HEK293T (cell line): ENCODE measurements around the gene RASSF10.

ENCODE experiments used
- CTCF ChIA-PET: fragments of 350-600 bp; formaldehyde crosslinking; extraction: SDS; loops from one replicate; lab custom pipeline; 2021; ENCODE audit warnings: antibody characterized with exemption, inconsistent platforms; lab: Yijun Ruan, JAX
- POLR2A ChIA-PET: fragments of 350-600 bp; formaldehyde crosslinking; extraction: SDS; loops from one replicate; lab custom pipeline; 2020; ENCODE audit warnings: antibody characterized with exemption, inconsistent platforms; lab: Yijun Ruan, JAX
- DNase-seq: peaks from one replicate; pipeline ENCODE4 v3.0.0; 2012; ENCODE audit warnings: mixed read lengths; ENCODE audit errors: extremely low spot score
- ARNT ChIP-seq: fragments of 450-650 bp; IDR thresholded peaks from 2 replicates; pipeline ENCODE4 v1.6.1; 2017; ENCODE audit warnings: mild to moderate bottlenecking
- BHLHE40 ChIP-seq: fragments of 450-650 bp; IDR thresholded peaks from 2 replicates; pipeline ENCODE4 v1.6.1; 2016; ENCODE audit warnings: mild to moderate bottlenecking, moderate library complexity, borderline replicate concordance
- CTBP1 ChIP-seq: fragments of 450-650 bp; IDR thresholded peaks from 2 replicates; pipeline ENCODE4 v1.6.1; 2016; ENCODE audit warnings: borderline replicate concordance
- ELF4 ChIP-seq: fragments of 450-650 bp; IDR thresholded peaks from 2 replicates; pipeline ENCODE4 v1.6.1; 2017; ENCODE audit warnings: antibody characterized with exemption
- FOXA1 ChIP-seq: fragments of 450-650 bp; IDR thresholded peaks from 2 replicates; pipeline ENCODE4 v1.6.1; 2016; ENCODE audit warnings: mild to moderate bottlenecking
- FOXK2 ChIP-seq: fragments of 450-650 bp; IDR thresholded peaks from 2 replicates; pipeline ENCODE4 v1.6.1; 2016; ENCODE audit warnings: mild to moderate bottlenecking
- FOXM1 ChIP-seq: fragments of 450-650 bp; IDR thresholded peaks from 2 replicates; pipeline ENCODE4 v1.6.1; 2017; ENCODE audit warnings: mild to moderate bottlenecking, borderline replicate concordance
- HDGF ChIP-seq: fragments of 450-650 bp; IDR thresholded peaks from 2 replicates; pipeline ENCODE4 v1.6.1; 2017; ENCODE audit warnings: antibody characterized with exemption, borderline replicate concordance
- L3MBTL2 ChIP-seq: fragments of 450-650 bp; conservative IDR thresholded peaks from 2 replicates; pipeline ENCODE4 v1.6.1; 2016; ENCODE audit warnings: mild to moderate bottlenecking
- LEF1 ChIP-seq: fragments of 450-650 bp; IDR thresholded peaks from 2 replicates; pipeline ENCODE4 v1.6.1; 2017; ENCODE audit warnings: mild to moderate bottlenecking, borderline replicate concordance
- NFRKB ChIP-seq: fragments of 450-650 bp; IDR thresholded peaks from 2 replicates; pipeline ENCODE4 v1.6.1; 2016; ENCODE audit warnings: mild to moderate bottlenecking, moderate library complexity
- PKNOX1 ChIP-seq: fragments of 450-650 bp; IDR thresholded peaks from 2 replicates; pipeline ENCODE4 v1.6.1; 2016
- SP1 ChIP-seq: fragments of 450-650 bp; IDR thresholded peaks from 2 replicates; pipeline ENCODE4 v1.6.1; 2017
- SUZ12 ChIP-seq: fragments of 450-650 bp; IDR thresholded peaks from 2 replicates; pipeline ENCODE4 v1.6.1; 2016; ENCODE audit warnings: mild to moderate bottlenecking
- TARDBP ChIP-seq: fragments of 450-650 bp; IDR thresholded peaks from 2 replicates; pipeline ENCODE4 v1.6.1; 2016
- ZNF384 ChIP-seq: fragments of 450-650 bp; IDR thresholded peaks from 2 replicates; pipeline ENCODE4 v1.6.1; 2016

Gene RASSF10

DNA sequence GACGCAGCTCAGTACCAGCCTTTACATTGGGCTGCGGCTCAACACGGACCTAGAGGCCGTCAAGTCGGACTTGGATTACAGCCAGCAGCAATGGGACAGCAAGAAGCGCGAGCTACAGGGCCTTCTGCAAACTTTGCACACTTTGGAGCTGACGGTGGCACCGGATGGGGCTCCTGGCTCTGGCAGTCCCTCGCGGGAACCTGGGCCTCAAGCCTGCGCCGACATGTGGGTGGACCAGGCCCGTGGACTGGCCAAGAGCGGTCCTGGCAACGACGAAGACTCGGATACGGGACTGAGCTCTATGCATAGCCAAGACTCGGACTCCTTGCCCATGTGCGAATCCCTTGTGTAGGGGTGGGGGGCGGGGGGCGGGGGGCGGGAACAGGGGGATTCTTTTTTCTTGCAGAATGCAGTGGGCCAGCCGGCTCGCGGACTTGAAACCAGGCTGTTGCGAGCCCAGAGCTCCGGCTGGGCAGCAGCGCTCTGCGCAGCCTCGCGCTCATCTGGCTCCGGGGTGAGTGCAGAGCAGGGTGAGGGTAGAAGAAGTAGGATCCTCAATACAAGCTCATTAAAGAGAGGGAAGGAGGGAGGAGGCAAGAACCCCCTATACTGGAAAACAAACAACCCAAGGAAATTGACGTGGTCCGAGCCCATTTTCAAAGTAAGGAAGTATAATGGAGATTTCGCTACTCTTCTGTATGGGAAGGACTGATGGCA is 1.8 kb downstream of the RASSF10 start:
- CTCF ChIA-PET: interaction anchor here (0.6 to 0.7 kb wide), 2 partner anchors 31 to 1191 kb away, joined by 3 read pairs; no protein-coding TSS in a partner anchor
- POLR2A ChIA-PET: no interaction called here
- DNase-seq: no peak
- TF ChIP-seq FOXM1 (no peak), ELF4 (no peak), SP1 (no peak), ARNT (no peak), L3MBTL2 (no peak), FOXA1 (no peak), ZNF384 (no peak), NFRKB (no peak)

DNA sequence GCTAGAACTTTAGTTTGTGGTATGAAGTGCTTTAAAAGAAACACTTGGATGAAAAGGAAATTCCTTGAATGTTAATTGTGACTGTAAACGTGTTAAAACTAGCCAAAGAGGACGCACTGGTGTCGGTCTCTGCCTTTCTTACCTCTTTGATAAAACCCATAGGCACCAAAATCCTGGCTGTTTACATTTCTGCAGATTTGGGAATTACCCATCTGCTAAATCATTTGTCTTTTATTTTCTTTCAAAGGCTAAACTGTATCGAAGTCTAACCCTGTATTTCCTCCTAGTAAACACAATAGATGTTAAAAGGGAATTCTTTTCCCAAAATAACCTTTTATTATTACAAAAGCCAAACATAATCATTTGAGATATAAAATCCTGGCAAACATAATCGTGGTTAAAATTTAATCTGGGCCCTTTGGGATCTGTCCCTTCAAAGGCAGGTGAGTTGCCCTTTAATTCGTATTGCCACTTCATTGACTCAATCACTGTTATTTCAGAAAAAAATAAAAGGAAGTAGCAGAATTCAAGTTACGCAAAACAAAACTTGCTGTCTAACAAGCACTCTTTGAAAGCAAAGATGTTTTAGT is 2.4 kb downstream of the RASSF10 start:
- TF ChIP-seq ELF4 (no peak), PKNOX1 (no peak), ZNF384 (no peak), HDGF (no peak), LEF1 (no peak), ARNT (no peak), TARDBP (no peak), FOXK2 (no peak)
- ChIA-PET CTCF (interaction anchor here (0.7 kb wide), 1 partner anchor 1191 kb away, joined by 3 read pairs; no protein-coding TSS in a partner anchor), POLR2A (no interaction called here)
- DNase-seq: no peak

DNA sequence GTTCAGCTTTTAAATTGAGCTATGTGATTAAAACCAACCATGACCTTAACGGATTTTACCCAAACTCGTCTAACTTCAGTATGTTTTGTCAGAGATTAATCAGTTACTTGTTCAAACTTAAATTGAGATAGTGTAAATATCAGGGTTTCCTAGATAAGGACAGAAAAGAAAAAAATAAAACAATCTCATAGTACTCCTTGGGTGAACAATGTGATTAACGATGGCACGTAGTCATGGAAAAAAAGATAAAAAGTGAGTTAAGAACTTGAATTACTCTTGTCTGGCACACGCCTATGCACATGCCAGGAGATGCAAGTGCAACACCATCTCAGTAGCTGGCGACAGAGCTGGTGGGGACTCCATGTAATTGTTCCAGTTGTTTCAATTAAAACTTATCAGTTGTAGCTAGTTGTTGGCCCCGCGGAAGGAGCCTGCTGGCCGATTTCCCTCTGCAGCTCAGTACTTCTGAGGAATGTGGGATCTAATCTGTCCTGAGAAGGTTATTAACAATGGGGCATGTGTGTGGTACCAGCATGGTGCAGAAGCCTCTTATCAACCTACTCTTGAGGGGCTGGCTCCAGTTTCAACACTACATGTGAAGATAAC is 3.0 kb downstream of the RASSF10 start:
- TF ChIP-seq ZNF384: no peak
- TF ChIP-seq FOXM1: no peak
- no peak for TF ChIP-seq TARDBP
- no peak for TF ChIP-seq ELF4
- no peak for TF ChIP-seq HDGF
- TF ChIP-seq ARNT: no peak
- TF ChIP-seq BHLHE40: no peak
- TF ChIP-seq NFRKB: no peak
- TF ChIP-seq L3MBTL2: no peak
- no peak for TF ChIP-seq CTBP1
- TF ChIP-seq SUZ12: no peak
- no peak for TF ChIP-seq FOXK2
- TF ChIP-seq SP1: no peak
- TF ChIP-seq FOXA1: no peak
- no peak for TF ChIP-seq PKNOX1
- TF ChIP-seq LEF1: no peak
- POLR2A ChIA-PET: no interaction called here
- no peak for DNase-seq
- CTCF ChIA-PET: no interaction called here

GRCh38 chr11:13013054-13013488 is 4.0 kb downstream of the RASSF10 start:
- no peak for DNase-seq
- ChIA-PET POLR2A (no interaction called here), CTCF (no interaction called here)
- TF ChIP-seq BHLHE40 (no peak), SUZ12 (no peak), HDGF (no peak), FOXA1 (no peak), ELF4 (no peak), NFRKB (no peak)

GRCh38 chr11:13015753-13016152 is 6.6 kb downstream of the RASSF10 start:
- ChIA-PET POLR2A (no interaction called here), CTCF (no interaction called here)
- DNase-seq: no peak
- TF ChIP-seq SP1: no peak
- no peak for TF ChIP-seq ZNF384
- no peak for TF ChIP-seq L3MBTL2
- TF ChIP-seq BHLHE40: no peak
- TF ChIP-seq CTBP1: no peak
- TF ChIP-seq HDGF: no peak
- no peak for TF ChIP-seq FOXA1
- TF ChIP-seq ELF4: no peak
- no peak for TF ChIP-seq PKNOX1
- TF ChIP-seq LEF1: no peak
- TF ChIP-seq FOXK2: no peak
- TF ChIP-seq TARDBP: no peak
- no peak for TF ChIP-seq FOXM1
- TF ChIP-seq NFRKB: no peak
- no peak for TF ChIP-seq ARNT
- TF ChIP-seq SUZ12: no peak

DNA sequence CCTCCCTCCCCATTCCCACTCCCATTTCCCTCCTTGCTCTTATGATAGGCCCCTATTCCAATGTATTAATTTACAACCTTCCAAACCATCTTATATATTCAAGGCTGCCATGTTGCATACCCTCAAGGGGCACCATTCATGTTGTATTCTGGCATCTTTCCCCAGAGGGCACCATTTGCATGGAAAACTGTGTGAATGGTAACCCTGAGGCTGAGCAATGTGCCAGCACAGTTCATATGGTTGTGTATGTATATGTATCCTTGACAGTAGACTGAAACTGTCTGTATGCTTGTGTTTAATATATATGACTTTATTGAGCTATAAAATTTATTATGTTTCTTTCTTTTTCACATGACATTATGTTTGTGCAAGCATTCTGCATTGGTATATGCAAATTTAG is 7.3 kb downstream of the RASSF10 start:
- ChIA-PET CTCF (interaction anchor here (0.6 to 0.7 kb wide), 2 partner anchors 10 to 1706 kb away, joined by 3 read pairs; no protein-coding TSS in a partner anchor), POLR2A (no interaction called here)

More for the DNA sequence above, 7.3 kb downstream of the RASSF10 start:
- no peak for DNase-seq
- no peak for TF ChIP-seq CTBP1
- TF ChIP-seq LEF1: no peak
